DMS153 treated with DMSO at 0.1 percent for 48 hours (cell line): ENCODE data around the gene TSEN54.

Source experiments
- DNase-seq: peaks from one replicate; lab custom pipeline; 2025; ENCODE audit not compliant: unreplicated experiment; lab: John Stamatoyannopoulos, UW

TSEN54 gene

GRCh38 chr17:75563063-75563758 is 46.9 kb downstream of the TSEN54 start:
- DNase-seq: no peak

- no peak for DNase-seq
These were observed 47.9 kb downstream of the TSEN54 start for GRCh38 chr17:75564195-75564594.

GRCh38 chr17:75565066-75565465 is 48.7 kb downstream of the TSEN54 start:
- no peak for DNase-seq

- DNase-seq: no peak
These were observed 49.3 kb downstream of the TSEN54 start for GRCh38 chr17:75565618-75566017.

GRCh38 chr17:75566416-75566815 is 50.1 kb downstream of the TSEN54 start:
- DNase-seq: no peak

GRCh38 chr17:75566834-75567233 is 50.5 kb downstream of the TSEN54 start:
- DNase-seq: no peak

GRCh38 chr17:75568412-75569255 is 52.3 kb downstream of the TSEN54 start:
- no peak for DNase-seq

- DNase-seq: no peak
These were observed 53.8 kb downstream of the TSEN54 start for GRCh38 chr17:75570034-75570676.

- no peak for DNase-seq
These were observed 54.4 kb downstream of the TSEN54 start for GRCh38 chr17:75570772-75571171.

- DNase-seq: no peak
These were observed 55.0 kb downstream of the TSEN54 start for GRCh38 chr17:75571197-75571884.

- no peak for DNase-seq
These were observed 55.5 kb downstream of the TSEN54 start for GRCh38 chr17:75571885-75572215.

- no peak for DNase-seq
These were observed 56.6 kb downstream of the TSEN54 start for GRCh38 chr17:75572713-75573539.

- DNase-seq: no peak
These were observed 57.2 kb downstream of the TSEN54 start for GRCh38 chr17:75573540-75573957.

GRCh38 chr17:75573994-75574393 is 57.7 kb downstream of the TSEN54 start:
- DNase-seq: no peak
